Trophoblast cell (in vitro differentiated cells and primary cell): ENCODE measurements around the gene DYNLT3.

Source experiments
- DNase-seq, 2 donors: peaks; one replicate each; pipeline ENCODE4 v3.0.0-alpha.2; 2016
- H2AFZ ChIP-seq: 2 replicates; pipeline ENCODE4 v1.6.1; 2013; ENCODE audit warnings: low read length, moderate library complexity, mild to moderate bottlenecking; ENCODE audit not compliant: insufficient read depth, poor library complexity
- H2AK5ac ChIP-seq: 2 replicates; pipeline ENCODE4 v1.6.1; 2013; ENCODE audit warnings: mild to moderate bottlenecking, low read length
- H2BK120ac ChIP-seq: 2 replicates; pipeline ENCODE4 v1.6.1; 2013; ENCODE audit warnings: low read length, mild to moderate bottlenecking, moderate library complexity; ENCODE audit not compliant: insufficient read depth, poor library complexity
- H2BK12ac ChIP-seq: 2 replicates; pipeline ENCODE4 v1.6.1; 2013; ENCODE audit warnings: mild to moderate bottlenecking, low read length, moderate library complexity
- H2BK5ac ChIP-seq: 2 replicates; pipeline ENCODE4 v1.6.1; 2013; ENCODE audit warnings: low read length, low read depth, moderate library complexity, mild to moderate bottlenecking; ENCODE audit not compliant: poor library complexity
- H3K14ac ChIP-seq: 2 replicates; pipeline ENCODE4 v1.6.1; 2013; ENCODE audit warnings: mild to moderate bottlenecking, low read length
- H3K18ac ChIP-seq: 2 replicates; pipeline ENCODE4 v1.6.1; 2013; ENCODE audit warnings: mild to moderate bottlenecking, low read length
- H3K23ac ChIP-seq: 2 replicates; pipeline ENCODE4 v1.6.1; 2013; ENCODE audit warnings: low read length
- H3K27ac ChIP-seq: 2 replicates; pipeline ENCODE4 v1.5.1; 2013; ENCODE audit warnings: low read depth, mild to moderate bottlenecking, inconsistent platforms, low read length, moderate library complexity
- H3K27me3 ChIP-seq: 2 replicates; pipeline ENCODE4 v1.6.1; 2013; ENCODE audit warnings: inconsistent platforms, mild to moderate bottlenecking, low read length, moderate library complexity; ENCODE audit not compliant: insufficient read depth
- H3K36me3 ChIP-seq, 2 experiments: 1 replicate in 1 of 2; 2 replicates in 1 of 2; pipeline ENCODE4 v1.6.1; 2013; ENCODE audit warnings: low read length in 2 of 2, mild to moderate bottlenecking in 2 of 2, moderate library complexity in 1 of 2; ENCODE audit not compliant: insufficient read depth in 2 of 2, control insufficient read depth in 1 of 2
- H3K4ac ChIP-seq: 2 replicates; pipeline ENCODE4 v1.6.1; 2013; ENCODE audit warnings: low read depth, mild to moderate bottlenecking, low read length, moderate library complexity
- H3K4me1 ChIP-seq, 2 experiments: 1 replicate in 1 of 2; 2 replicates in 1 of 2; pipeline ENCODE4 v1.6.1; 2013; ENCODE audit warnings: low read length in 2 of 2, mild to moderate bottlenecking in 2 of 2, moderate library complexity in 1 of 2; ENCODE audit not compliant: insufficient read depth in 2 of 2, control insufficient read depth in 1 of 2
- H3K4me2 ChIP-seq: 2 replicates; pipeline ENCODE4 v1.6.1; 2013; ENCODE audit warnings: inconsistent platforms, mild to moderate bottlenecking, low read length, moderate library complexity
- H3K4me3 ChIP-seq: 2 replicates; pipeline ENCODE4 v1.5.1; 2013; ENCODE audit warnings: mild to moderate bottlenecking, low read depth, low read length, inconsistent platforms
- H3K79me1 ChIP-seq: one replicate; pipeline ENCODE4 v1.6.1; 2013; ENCODE audit warnings: low read length
- H3K79me2 ChIP-seq: 2 replicates; pipeline ENCODE4 v1.6.1; 2013; ENCODE audit warnings: low read length, mild to moderate bottlenecking; ENCODE audit not compliant: control insufficient read depth, insufficient read depth, poor library complexity
- H3K9ac ChIP-seq: 2 replicates; pipeline ENCODE4 v1.6.1; 2013; ENCODE audit warnings: mild to moderate bottlenecking, low read length
- H3K9me3 ChIP-seq: 2 replicates; pipeline ENCODE4 v1.6.1; 2013; ENCODE audit warnings: low read depth, mild to moderate bottlenecking, control low read depth, inconsistent platforms, low read length; ENCODE audit not compliant: insufficient read depth
- H4K12ac ChIP-seq: 2 replicates; pipeline ENCODE4 v1.6.1; 2013; ENCODE audit warnings: low read depth, mild to moderate bottlenecking, low read length, moderate library complexity
- H4K8ac ChIP-seq: 2 replicates; pipeline ENCODE4 v1.6.1; 2013; ENCODE audit warnings: low read depth, mild to moderate bottlenecking, low read length, moderate library complexity
- H4K91ac ChIP-seq: one replicate; pipeline ENCODE4 v1.6.1; 2013; ENCODE audit warnings: low read depth, mild to moderate bottlenecking, low read length, moderate library complexity
- WGBS: extraction: QIAGEN DNeasy Blood & Tissue Kit; methylation state at CpG from one replicate; pipeline ENCODE4 v1.1.7; 2013; ENCODE audit warnings: missing lambda C conversion rate; ENCODE audit not compliant: insufficient read length, insufficient coverage; ENCODE audit errors: extremely low coverage; 5-methylcytosine and 5-hydroxymethylcytosine counted together

The DYNLT3 gene

GRCh38 chrX:37824491-37825214, 22.7 kb downstream of the DYNLT3 start:
- Histone ChIP-seq H3K9me3 (no peaks in the 10 kb centered on the region), H3K79me2 (no peaks in the 10 kb centered on the region), H3K14ac (no peak overlapping the region), H3K4me1 (no peaks in the 10 kb centered on the region), H3K36me3 (no peaks in the 10 kb centered on the region), H2AFZ (no peak overlapping the region), H3K4ac (no peak overlapping the region), H2BK12ac (no peak overlapping the region), H3K23ac (no peak overlapping the region), H4K91ac (no peak overlapping the region), H3K27ac (no peak overlapping the region), H2BK120ac (no peak overlapping the region), H4K12ac (no peak overlapping the region), H4K8ac (no peak overlapping the region), H3K9ac (no peak overlapping the region), H3K4me3 (no peak overlapping the region), H2BK5ac (no peak overlapping the region), H3K18ac (no peak overlapping the region), H3K79me1 (no peaks in the 10 kb centered on the region), H3K27me3 (no peaks in the 10 kb centered on the region), H3K4me2 (no peak overlapping the region), H2AK5ac (no peak overlapping the region)
- no CpG with 5 or more reads among the region's 1 CpG for WGBS
- no peak for DNase-seq

- no peak overlapping the region for H3K4ac ChIP-seq
- no peak overlapping the region for H2BK120ac ChIP-seq
- no peak overlapping the region for H4K91ac ChIP-seq
- WGBS: no CpG with 5 or more reads among the region's 1 CpG
- no peak overlapping the region for H2BK5ac ChIP-seq
- H3K9me3 ChIP-seq: no peaks in the 10 kb centered on the region
- H3K9ac ChIP-seq: no peak overlapping the region
- H3K27me3 ChIP-seq: no peaks in the 10 kb centered on the region
- no peaks in the 10 kb centered on the region for H3K4me1 ChIP-seq
- H2AFZ ChIP-seq: no peak overlapping the region
- no peak overlapping the region for H4K8ac ChIP-seq
- no peak overlapping the region for H3K4me3 ChIP-seq
- no peak overlapping the region for H4K12ac ChIP-seq
- no peak overlapping the region for H3K27ac ChIP-seq
- H3K79me2 ChIP-seq: no peaks in the 10 kb centered on the region
- no peak overlapping the region for H3K14ac ChIP-seq
- no peak overlapping the region for H3K4me2 ChIP-seq
- H2AK5ac ChIP-seq: no peak overlapping the region
- H2BK12ac ChIP-seq: no peak overlapping the region
- no peaks in the 10 kb centered on the region for H3K36me3 ChIP-seq
- no peak for DNase-seq
- H3K23ac ChIP-seq: no peak overlapping the region
- H3K79me1 ChIP-seq: no peaks in the 10 kb centered on the region
- H3K18ac ChIP-seq: no peak overlapping the region
These were observed 26.7 kb downstream of the DYNLT3 start for GRCh38 chrX:37820646-37821045.

GRCh38 chrX:37818031-37818430, 29.3 kb downstream of the DYNLT3 start:
- H2AFZ ChIP-seq: no peak overlapping the region
- no peak overlapping the region for H3K4me3 ChIP-seq
- no peak overlapping the region for H4K8ac ChIP-seq
- H3K4ac ChIP-seq: no peak overlapping the region
- no peaks in the 10 kb centered on the region for H3K27me3 ChIP-seq
- no peak overlapping the region for H3K9ac ChIP-seq
- no peak overlapping the region for H4K12ac ChIP-seq
- H3K23ac ChIP-seq: no peak overlapping the region
- no peak overlapping the region for H2BK120ac ChIP-seq
- H2BK12ac ChIP-seq: no peak overlapping the region
- WGBS: no CpG with 5 or more reads among the region's 2 CpGs
- no peak overlapping the region for H3K27ac ChIP-seq
- H3K14ac ChIP-seq: no peak overlapping the region
- H4K91ac ChIP-seq: no peak overlapping the region
- no peak for DNase-seq
- no peaks in the 10 kb centered on the region for H3K9me3 ChIP-seq
- H2BK5ac ChIP-seq: no peak overlapping the region
- H3K4me1 ChIP-seq: no peaks in the 10 kb centered on the region
- H3K79me1 ChIP-seq: no peaks in the 10 kb centered on the region
- no peaks in the 10 kb centered on the region for H3K36me3 ChIP-seq
- H2AK5ac ChIP-seq: no peak overlapping the region
- no peaks in the 10 kb centered on the region for H3K79me2 ChIP-seq
- no peak overlapping the region for H3K4me2 ChIP-seq
- H3K18ac ChIP-seq: no peak overlapping the region

GRCh38 chrX:37817579-37817978, 29.8 kb downstream of the DYNLT3 start:
- no peaks in the 10 kb centered on the region for H3K79me2 ChIP-seq
- no peak overlapping the region for H3K18ac ChIP-seq
- no peak overlapping the region for H2BK5ac ChIP-seq
- no peak overlapping the region for H3K27ac ChIP-seq
- H3K4me1 ChIP-seq: no peaks in the 10 kb centered on the region
- no peak overlapping the region for H3K4ac ChIP-seq
- H3K27me3 ChIP-seq: no peaks in the 10 kb centered on the region
- no peak overlapping the region for H3K14ac ChIP-seq
- H2BK12ac ChIP-seq: no peak overlapping the region
- H3K4me2 ChIP-seq: no peak overlapping the region
- no peak overlapping the region for H2AK5ac ChIP-seq
- no CpG with 5 or more reads among the region's 3 CpGs for WGBS
- no peak overlapping the region for H3K23ac ChIP-seq
- no peak overlapping the region for H4K8ac ChIP-seq
- no peaks in the 10 kb centered on the region for H3K36me3 ChIP-seq
- no peak overlapping the region for H2BK120ac ChIP-seq
- H4K91ac ChIP-seq: no peak overlapping the region
- no peak overlapping the region for H3K9ac ChIP-seq
- no peak overlapping the region for H2AFZ ChIP-seq
- DNase-seq: no peak
- no peaks in the 10 kb centered on the region for H3K9me3 ChIP-seq
- H3K79me1 ChIP-seq: no peaks in the 10 kb centered on the region
- no peak overlapping the region for H3K4me3 ChIP-seq
- H4K12ac ChIP-seq: no peak overlapping the region
